ENCODE measurements around the gene PPFIA4.

The PPFIA4 gene

DNA sequence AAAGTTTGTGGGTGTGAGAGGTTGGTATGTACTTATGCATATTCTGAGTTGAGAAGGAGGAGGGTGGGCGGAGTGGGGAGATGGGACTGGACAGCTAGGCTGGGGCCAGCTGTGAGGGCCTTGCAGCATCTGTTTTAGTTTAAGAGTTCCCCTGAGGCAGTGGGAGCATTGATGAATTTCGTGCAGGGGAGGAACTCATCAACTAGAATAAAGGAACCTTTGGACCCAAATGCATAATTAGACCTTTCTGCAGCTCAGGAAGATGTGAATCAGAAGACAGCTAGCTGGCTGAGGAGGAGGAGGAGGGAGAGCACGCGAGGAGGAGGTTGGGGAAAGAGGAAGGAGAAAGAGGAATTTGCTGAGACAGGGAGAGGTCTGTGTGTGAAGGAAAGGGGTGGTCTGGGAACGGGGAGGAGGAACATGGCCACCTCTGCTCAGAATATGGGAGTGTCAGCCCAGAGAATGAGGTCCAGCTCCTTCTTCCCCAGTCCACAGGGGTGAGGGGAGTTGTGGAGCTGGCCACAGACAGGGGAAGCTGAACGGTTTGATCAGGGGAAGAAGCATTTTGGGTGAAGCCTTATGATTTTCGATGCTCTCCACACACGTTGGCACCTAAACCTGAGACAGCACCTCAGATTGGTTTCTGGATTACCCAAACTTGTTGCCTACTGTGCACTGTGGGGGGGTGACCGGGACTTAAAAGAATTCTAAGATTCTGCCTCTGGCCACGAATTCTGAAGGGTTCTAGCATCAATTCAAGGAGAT lies 31.8 kb downstream of the PPFIA4 start:
- DNase-seq (no peak), ATAC-seq (ENCODE audit: insufficient read depth, low read depth) (no peak)
- no peaks in the 10 kb centered on the region for H3K36me3 ChIP-seq (ENCODE audit: insufficient read depth, low read length)
- no peak overlapping the region for H3K4me2 ChIP-seq (ENCODE audit: insufficient read depth, low read length)
- TF ChIP-seq, protein P1, sequence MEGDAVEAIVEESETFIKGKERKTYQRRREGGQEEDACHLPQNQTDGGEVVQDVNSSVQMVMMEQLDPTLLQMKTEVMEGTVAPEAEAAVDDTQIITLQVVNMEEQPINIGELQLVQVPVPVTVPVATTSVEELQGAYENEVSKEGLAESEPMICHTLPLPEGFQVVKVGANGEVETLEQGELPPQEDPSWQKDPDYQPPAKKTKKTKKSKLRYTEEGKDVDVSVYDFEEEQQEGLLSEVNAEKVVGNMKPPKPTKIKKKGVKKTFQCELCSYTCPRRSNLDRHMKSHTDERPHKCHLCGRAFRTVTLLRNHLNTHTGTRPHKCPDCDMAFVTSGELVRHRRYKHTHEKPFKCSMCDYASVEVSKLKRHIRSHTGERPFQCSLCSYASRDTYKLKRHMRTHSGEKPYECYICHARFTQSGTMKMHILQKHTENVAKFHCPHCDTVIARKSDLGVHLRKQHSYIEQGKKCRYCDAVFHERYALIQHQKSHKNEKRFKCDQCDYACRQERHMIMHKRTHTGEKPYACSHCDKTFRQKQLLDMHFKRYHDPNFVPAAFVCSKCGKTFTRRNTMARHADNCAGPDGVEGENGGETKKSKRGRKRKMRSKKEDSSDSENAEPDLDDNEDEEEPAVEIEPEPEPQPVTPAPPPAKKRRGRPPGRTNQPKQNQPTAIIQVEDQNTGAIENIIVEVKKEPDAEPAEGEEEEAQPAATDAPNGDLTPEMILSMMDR (IDR thresholded peaks at IDR 0.05; ENCODE audit: borderline replicate concordance, extremely low read depth, low read length, poor library complexity, severe bottlenecking), result no peak
- TF ChIP-seq EZH2 (IDR thresholded peaks at IDR 0.05; ENCODE audit: borderline replicate concordance, low read depth, low read length, severe bottlenecking), result no peak
- H3K9me3 ChIP-seq (ENCODE audit: insufficient read depth, low read length, severe bottlenecking), result no peaks in the 10 kb centered on the region
- no peaks in the 10 kb centered on the region; the same call in 1 of the 2 replicates for H4K20me1 ChIP-seq (ENCODE audit: insufficient read depth, low read length)
- no peak overlapping the region for H3K4me3 ChIP-seq (ENCODE audit: low read depth in 1 of 2, low read length in 2 of 2)
- no peaks in the 10 kb centered on the region for H3K4me1 ChIP-seq (ENCODE audit: insufficient read depth, low read length)
- H3K79me2 ChIP-seq (ENCODE audit: insufficient read depth, low read length), result no peaks in the 10 kb centered on the region
- no peak overlapping the region for H3K27ac ChIP-seq (ENCODE audit: low read length)
- H2AFZ ChIP-seq (ENCODE audit: low read depth, low read length), result no peak overlapping the region
- H3K9ac ChIP-seq (ENCODE audit: low read depth, low read length), result no peak overlapping the region
- H3K27me3 ChIP-seq (ENCODE audit: insufficient read depth, low read length, poor library complexity), result peaks cover 23% of the 10 kb centered on the region

DNA sequence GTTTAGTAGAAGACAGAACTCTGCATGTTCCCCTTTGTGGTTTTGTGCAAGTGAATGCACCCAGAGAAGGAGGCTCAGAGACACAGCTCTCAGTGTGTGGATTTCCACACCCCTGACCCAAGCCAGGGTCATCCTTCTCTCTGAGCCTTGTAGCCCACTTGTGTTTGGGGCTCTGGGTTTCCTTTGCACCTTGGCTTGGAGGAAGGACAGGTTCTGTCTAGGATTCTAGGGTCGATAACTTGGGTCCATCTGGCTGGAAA lies 32.3 kb downstream of the PPFIA4 start:
- H3K4me3 ChIP-seq (ENCODE audit: low read depth in 1 of 2, low read length in 2 of 2), result no peak overlapping the region
- H3K4me1 ChIP-seq (ENCODE audit: insufficient read depth, low read length), result no peaks in the 10 kb centered on the region
- H3K27me3 ChIP-seq (ENCODE audit: insufficient read depth, low read length, poor library complexity), result peaks cover 19% of the 10 kb centered on the region
- H3K9me3 ChIP-seq (ENCODE audit: insufficient read depth, low read length, severe bottlenecking), result no peaks in the 10 kb centered on the region
- H3K9ac ChIP-seq (ENCODE audit: low read depth, low read length), result no peak overlapping the region
- H3K4me2 ChIP-seq (ENCODE audit: insufficient read depth, low read length), result no peak overlapping the region
- H3K36me3 ChIP-seq (ENCODE audit: insufficient read depth, low read length), result no peaks in the 10 kb centered on the region
- ATAC-seq (ENCODE audit: insufficient read depth, low read depth) (no peak), DNase-seq (no peak)
- no peaks in the 10 kb centered on the region; the same call in 1 of the 2 replicates for H4K20me1 ChIP-seq (ENCODE audit: insufficient read depth, low read length)
- TF ChIP-seq, protein P1 (IDR thresholded peaks at IDR 0.05; ENCODE audit: borderline replicate concordance, extremely low read depth, low read length, poor library complexity, severe bottlenecking), result no peak
- TF ChIP-seq EZH2 (IDR thresholded peaks at IDR 0.05; ENCODE audit: borderline replicate concordance, low read depth, low read length, severe bottlenecking), result no peak
- H3K79me2 ChIP-seq (ENCODE audit: insufficient read depth, low read length), result no peaks in the 10 kb centered on the region
- no peak overlapping the region for H3K27ac ChIP-seq (ENCODE audit: low read length)
- no peak overlapping the region for H2AFZ ChIP-seq (ENCODE audit: low read depth, low read length)

DNA sequence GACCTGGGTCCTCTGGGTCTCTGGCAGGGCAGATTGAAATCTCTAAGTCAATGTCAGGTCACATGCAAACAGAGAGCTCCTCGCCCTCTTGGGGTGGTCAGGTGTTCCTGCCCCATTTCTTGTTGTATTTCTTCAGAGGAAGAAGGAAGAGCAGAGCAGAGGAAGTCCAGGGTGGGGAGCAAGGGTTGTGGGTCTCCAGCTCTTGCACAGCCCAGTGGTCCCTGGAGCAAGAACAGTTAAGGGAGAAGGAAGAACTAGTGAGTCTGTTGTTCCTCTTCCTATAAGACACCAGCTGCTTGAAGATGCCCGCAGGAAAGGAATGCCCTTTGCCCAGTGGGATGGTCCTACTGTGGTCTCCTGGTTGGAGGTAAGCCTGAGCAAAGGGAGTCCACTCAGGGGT lies 33.2 kb downstream of the PPFIA4 start:
- DNase-seq (no peak), ATAC-seq (ENCODE audit: insufficient read depth, low read depth) (no peak)
- TF ChIP-seq, protein P1 (IDR thresholded peaks at IDR 0.05; ENCODE audit: borderline replicate concordance, extremely low read depth, low read length, poor library complexity, severe bottlenecking), result no peak
- no peak for TF ChIP-seq EZH2 (IDR thresholded peaks at IDR 0.05; ENCODE audit: borderline replicate concordance, low read depth, low read length, severe bottlenecking)
- H3K27me3 ChIP-seq (ENCODE audit: insufficient read depth, low read length, poor library complexity), result peaks cover 11% of the 10 kb centered on the region
- no peak overlapping the region for H3K27ac ChIP-seq (ENCODE audit: low read length)
- H4K20me1 ChIP-seq (ENCODE audit: insufficient read depth, low read length), result no peaks in the 10 kb centered on the region
- H3K4me3 ChIP-seq (ENCODE audit: low read depth in 1 of 2, low read length in 2 of 2), result no peak overlapping the region
- no peak overlapping the region for H2AFZ ChIP-seq (ENCODE audit: low read depth, low read length)
- H3K9me3 ChIP-seq (ENCODE audit: insufficient read depth, low read length, severe bottlenecking), result no peaks in the 10 kb centered on the region
- no peaks in the 10 kb centered on the region for H3K4me1 ChIP-seq (ENCODE audit: insufficient read depth, low read length)
- no peaks in the 10 kb centered on the region for H3K36me3 ChIP-seq (ENCODE audit: insufficient read depth, low read length)
- no peak overlapping the region for H3K4me2 ChIP-seq (ENCODE audit: insufficient read depth, low read length)
- no peaks in the 10 kb centered on the region for H3K79me2 ChIP-seq (ENCODE audit: insufficient read depth, low read length)
- H3K9ac ChIP-seq (ENCODE audit: low read depth, low read length), result no peak overlapping the region

All from DND-41 (cell line).